Activated CD8-positive, alpha-beta memory T cell treated with anti-CD3 and anti-CD28 coated beads, Interleukin-2, amount 50 U/mL, for 24 hours (primary cell): ENCODE results near the gene ONECUT1.

Experiments used
- DNase-seq: peaks from one replicate; pipeline ENCODE4 v3.0.0-alpha.2; 2020; ENCODE audit errors: extremely low read depth

Gene ONECUT1

GRCh38 chr15:52732551-52732950, 57.6 kb downstream of the ONECUT1 start:
- no peak for DNase-seq

GRCh38 chr15:52731732-52732470, 58.2 kb downstream of the ONECUT1 start:
- DNase-seq, result no peak

GRCh38 chr15:52731004-52731403, 59.1 kb downstream of the ONECUT1 start:
- DNase-seq, result no peak

- no peak for DNase-seq
These were observed 59.5 kb downstream of the ONECUT1 start for GRCh38 chr15:52730594-52730993.

- peak; percentile 4 for DNase-seq
These were observed 60.0 kb downstream of the ONECUT1 start for GRCh38 chr15:52730173-52730572.

GRCh38 chr15:52728899-52729298, 61.2 kb downstream of the ONECUT1 start:
- DNase-seq, result no peak

- DNase-seq, result no peak
These were observed 62.3 kb downstream of the ONECUT1 start for GRCh38 chr15:52727815-52728214.

GRCh38 chr15:52726195-52726594, 63.9 kb downstream of the ONECUT1 start:
- no peak for DNase-seq

- no peak for DNase-seq
These were observed 71.6 kb downstream of the ONECUT1 start for GRCh38 chr15:52718551-52718950.

- no peak for DNase-seq
These were observed 72.2 kb downstream of the ONECUT1 start for GRCh38 chr15:52717924-52718323.

GRCh38 chr15:52717481-52717880, 72.7 kb downstream of the ONECUT1 start:
- no peak for DNase-seq

GRCh38 chr15:52716536-52716935, 73.6 kb downstream of the ONECUT1 start:
- no peak for DNase-seq

- DNase-seq, result no peak
These were observed 74.7 kb downstream of the ONECUT1 start for GRCh38 chr15:52715411-52715810.

- no peak for DNase-seq
These were observed 75.2 kb downstream of the ONECUT1 start for GRCh38 chr15:52714968-52715367.

- DNase-seq, result no peak
These were observed 79.3 kb downstream of the ONECUT1 start for GRCh38 chr15:52710708-52711389.

- DNase-seq, result no peak
These were observed 80.0 kb downstream of the ONECUT1 start for GRCh38 chr15:52710050-52710707.

- DNase-seq, result no peak
These were observed 80.8 kb downstream of the ONECUT1 start for GRCh38 chr15:52709187-52709981.
